DOHH2 (cell line): ENCODE results near the gene OSBPL9.

Source experiments
- CTCF ChIP-seq: fragments of 200-600 bp; sonication (generic); IDR thresholded peaks from one replicate; pipeline ENCODE4 v1.5.1; 2014; ENCODE audit warnings: antibody characterized with exemption, mild to moderate bottlenecking, low read depth, low read length; ENCODE audit not compliant: poor library complexity, severe bottlenecking
- EZH2phosphoT487 ChIP-seq: fragments of 200-600 bp; sonication (generic); IDR thresholded peaks from 2 replicates; pipeline ENCODE4 v1.6.1; 2017; ENCODE audit warnings: borderline replicate concordance, mild to moderate bottlenecking, antibody characterized with exemption, low read length, moderate library complexity, mixed read lengths

- TF ChIP-seq CTCF (no peak), EZH2phosphoT487 (no peak)
Observed at GRCh38 chr1:51620470-51620869, 3.6 kb downstream of the OSBPL9 start.
